CD4-positive, alpha-beta T cell treated with Interleukin-6 at 100 ng/mL for 8 hours (primary cell): Measurements from ENCODE around the gene MMD.
"Not testable (repeated sequence)": the region's sequence is repeated elsewhere in the genome, so short reads cannot be mapped to it uniquely, and the experiment has no call there.

Source experiments
- DNase-seq: peaks from one replicate; pipeline ENCODE4 v3.0.0-alpha.2; 2020; ENCODE audit warnings: mixed read lengths, low spot score

The MMD gene, protein sequence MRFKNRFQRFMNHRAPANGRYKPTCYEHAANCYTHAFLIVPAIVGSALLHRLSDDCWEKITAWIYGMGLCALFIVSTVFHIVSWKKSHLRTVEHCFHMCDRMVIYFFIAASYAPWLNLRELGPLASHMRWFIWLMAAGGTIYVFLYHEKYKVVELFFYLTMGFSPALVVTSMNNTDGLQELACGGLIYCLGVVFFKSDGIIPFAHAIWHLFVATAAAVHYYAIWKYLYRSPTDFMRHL

DNA sequence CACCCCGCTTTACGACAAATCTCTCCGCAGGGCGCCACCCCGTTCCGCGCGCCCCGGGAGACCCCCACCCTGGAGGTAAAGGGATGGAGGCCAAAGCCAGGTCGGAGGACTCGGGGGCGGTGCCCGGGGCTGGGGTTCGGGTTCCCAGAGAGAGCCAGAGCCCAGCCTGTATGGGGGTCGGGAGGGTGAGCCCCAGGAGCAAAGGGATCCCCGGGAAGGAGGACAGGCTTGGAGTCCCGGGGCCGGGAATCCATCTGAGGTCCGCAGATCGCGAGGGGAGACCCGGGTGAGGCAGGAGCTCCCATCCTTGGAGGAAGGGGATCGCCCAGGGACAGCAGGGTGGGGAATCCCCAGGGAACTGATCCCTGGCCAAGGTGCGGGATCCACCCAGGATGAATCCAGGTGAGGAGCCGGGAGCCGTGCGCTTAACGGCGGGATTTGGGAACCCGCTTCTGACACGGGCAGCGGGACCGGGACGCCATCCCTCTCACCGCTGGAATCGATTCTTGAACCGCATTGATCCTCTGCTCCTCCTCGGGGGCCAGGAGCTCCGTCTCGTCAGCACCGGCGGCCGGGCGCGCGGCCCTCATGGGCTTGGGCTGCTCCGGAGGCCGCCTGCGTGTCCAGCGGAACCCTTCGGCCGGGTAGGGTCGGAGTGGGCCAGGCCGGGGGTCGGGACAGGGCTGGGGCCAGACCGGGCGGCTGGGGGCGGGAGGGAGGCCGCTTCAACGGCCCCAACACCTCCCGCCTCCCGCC is at the start of gene MMD:
TSS of gene MMD (minus strand) at position 657 of the 756 bp plus-strand sequence. CDS start at position 517, 140 bp downstream.
- DNase-seq, result no peak

DNA sequence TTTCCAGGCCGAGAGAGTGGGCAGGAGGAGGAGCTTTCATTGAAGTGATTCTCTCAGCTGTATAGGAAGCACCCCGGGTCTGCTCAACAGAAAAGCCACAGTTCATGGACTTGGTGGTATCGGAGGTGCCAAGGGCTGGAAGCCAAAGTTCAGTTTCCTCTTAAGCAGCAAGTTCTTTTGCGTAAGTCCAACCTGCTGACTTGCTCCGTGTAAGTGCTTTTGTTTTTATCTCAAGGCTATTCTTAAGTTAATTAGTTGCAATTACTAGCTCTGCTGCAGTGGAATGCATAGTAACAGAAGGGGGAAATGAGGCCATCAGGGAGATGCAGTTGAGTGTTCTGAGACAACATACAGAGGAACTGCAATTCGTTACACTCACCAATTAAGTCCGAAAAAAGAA is 45.0 kb upstream of the MMD start:
- no peak for DNase-seq

DNA sequence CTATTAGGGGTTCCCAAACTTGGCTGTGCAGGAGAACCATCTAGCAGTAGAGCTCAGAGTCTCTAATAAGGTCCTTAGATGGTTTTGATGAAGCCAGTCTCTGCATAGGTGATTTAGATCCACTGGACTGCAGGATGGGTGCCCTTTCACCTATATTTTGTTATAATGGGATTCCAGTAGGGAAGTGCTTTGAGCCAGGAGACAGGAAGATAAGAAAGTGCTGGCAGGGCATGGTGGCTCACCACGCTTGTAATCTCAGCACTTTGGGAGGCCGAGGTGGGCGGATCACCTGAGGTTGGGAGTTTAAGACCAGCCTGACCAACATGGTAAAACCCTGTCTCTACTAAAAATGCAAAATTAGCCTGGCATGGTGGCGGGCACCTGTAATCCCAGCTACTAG is 44.1 kb upstream of the MMD start:
- not testable (repeated sequence) for DNase-seq

DNA sequence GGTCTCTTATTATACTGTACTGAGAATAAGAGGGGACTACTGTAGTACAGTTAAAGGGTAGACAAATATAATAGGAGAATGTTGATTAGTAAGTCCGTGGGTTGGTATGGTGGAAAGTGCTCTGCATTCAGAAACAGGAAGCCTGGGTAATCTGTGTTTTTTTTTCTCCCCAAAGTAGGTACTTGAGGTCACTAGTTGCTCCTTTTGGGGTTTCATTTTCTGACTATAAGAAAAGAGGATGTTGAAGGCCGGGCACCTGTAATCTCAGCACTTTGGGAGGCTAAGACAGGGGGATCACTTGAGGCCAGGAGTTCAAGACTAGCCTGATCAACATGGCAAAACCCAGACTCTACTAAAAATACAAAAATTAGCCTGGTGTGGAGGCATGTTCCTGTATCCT is 42.0 kb upstream of the MMD start:
- no peak for DNase-seq

DNA sequence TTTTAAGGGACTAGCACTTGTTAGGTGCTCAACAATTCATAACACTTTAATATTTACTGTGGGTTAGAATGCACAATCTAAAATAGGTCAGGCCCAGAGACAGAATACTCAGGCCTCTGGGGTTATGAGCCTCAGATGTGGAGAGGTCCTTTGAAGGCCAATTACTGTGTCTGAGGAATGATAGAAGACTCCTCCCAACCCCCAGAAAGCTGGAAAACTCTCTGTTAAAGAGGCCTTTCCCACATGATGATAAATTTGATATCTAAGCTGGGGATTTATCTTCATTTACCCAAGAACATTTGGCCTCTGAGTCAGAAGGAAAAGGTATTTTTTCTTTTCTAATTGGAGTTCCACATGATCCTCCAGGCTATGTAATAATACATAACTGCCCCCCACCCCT is 41.1 kb upstream of the MMD start:
- no peak for DNase-seq

DNA sequence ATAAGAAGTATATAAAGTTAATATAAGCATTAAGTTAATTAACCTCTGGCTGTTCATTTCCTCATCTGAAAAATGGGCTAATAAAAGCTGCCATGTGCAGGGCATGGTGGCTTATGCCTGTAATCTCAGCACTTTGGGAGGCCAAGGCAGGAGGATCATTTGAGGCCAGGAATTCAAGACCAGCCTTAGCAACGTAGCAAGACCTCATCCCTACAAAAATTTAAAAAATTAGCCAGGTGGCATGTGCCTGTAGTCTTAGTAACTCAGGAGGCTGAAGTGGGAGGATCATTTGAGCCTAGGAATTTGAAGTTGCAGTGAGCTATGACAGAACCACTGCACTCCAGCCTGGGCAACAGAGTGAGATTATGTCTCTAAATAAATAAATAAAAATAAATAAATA is 40.6 kb upstream of the MMD start:
- DNase-seq, result no peak

DNA sequence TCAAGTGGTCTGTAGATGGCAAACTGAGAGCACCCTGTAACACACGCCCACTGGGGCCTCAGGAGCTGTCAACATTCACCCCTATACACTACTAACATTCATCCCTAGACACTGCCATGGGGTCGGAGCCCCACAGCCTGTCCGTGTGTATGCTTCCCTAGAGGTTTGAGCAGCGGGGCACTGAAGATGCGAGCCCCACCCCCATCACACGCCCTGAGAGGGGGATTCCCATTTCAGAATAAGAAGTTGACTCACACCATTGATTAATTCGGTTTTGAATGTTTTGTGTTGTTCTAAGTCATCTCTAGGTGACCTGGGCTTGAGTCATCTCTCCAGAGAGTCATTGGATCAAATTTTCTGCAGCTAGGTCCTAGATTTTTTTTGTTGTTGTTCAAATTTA is 37.3 kb upstream of the MMD start:
- DNase-seq, result no peak

DNA sequence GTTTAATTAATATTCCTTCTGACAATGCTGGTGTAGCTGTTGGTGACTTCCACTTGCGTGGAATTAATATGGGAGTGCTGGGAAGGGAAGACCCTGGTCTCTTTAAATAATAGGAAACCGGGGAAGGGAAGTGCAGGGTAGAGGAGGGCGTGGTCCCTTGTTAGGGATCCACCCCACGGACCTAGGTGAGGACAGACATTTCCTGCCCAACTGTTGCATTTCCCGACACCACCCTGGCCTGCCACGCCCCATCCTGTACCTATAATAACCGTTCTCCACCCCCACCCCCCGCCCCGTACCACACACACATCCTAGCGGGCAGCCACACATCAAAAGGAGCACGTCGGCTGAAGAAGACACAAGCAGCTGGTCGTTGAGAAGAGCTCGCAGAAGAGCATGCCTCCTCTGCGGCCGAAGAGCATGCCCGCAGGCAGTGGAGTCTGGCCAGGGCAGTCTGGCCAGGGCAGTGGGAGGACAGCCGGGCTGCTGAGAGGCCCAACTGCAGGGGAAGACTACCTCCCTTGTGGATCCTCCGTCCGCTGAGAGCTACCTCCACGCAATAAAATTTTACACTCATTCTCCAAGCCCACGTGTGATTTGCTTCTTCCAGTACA is 36.8 kb upstream of the MMD start:
- DNase-seq, result no peak

DNA sequence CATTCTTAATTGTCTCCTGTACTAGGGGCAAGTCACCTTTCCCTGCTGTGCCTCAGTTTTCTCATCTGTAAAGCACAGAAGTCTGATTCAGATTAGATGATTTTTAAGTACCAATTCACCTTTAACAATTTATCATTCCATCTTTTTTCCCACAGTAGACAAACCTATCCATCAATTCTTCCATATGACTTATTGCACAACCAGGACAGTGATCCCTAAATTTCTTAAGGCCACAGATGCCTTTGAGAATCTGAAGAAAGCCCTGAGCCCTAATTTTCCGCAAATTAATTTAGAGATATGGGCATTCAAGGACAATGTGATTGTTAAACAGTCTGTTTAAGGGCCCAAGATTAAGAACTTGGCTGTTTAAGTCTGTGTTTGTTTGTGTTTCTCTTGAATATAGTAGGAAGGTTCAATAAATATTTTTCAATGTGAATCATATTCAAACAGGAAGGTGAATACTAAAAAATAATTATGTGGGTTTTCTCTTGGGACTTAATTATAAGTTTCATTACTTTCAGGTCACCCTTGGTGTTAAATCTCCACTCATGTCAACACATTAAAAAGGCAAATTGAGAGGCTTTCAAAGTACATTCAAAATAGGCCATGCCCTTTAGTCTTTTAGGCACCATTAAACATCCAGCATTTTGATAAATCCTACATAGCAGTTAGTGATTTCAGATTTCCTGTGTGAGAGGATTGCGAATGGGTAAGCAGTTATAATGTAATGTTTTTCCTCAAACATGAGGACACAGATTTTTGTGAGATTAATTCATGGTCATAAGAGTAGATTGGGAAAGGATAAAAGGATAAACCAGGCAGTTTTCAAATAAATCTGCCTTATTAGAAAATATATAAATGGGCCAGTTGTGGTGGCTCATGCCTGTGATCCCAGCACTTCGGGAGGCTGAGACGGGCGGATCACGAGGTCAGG is 34.9 kb upstream of the MMD start:
- DNase-seq, result no peak

DNA sequence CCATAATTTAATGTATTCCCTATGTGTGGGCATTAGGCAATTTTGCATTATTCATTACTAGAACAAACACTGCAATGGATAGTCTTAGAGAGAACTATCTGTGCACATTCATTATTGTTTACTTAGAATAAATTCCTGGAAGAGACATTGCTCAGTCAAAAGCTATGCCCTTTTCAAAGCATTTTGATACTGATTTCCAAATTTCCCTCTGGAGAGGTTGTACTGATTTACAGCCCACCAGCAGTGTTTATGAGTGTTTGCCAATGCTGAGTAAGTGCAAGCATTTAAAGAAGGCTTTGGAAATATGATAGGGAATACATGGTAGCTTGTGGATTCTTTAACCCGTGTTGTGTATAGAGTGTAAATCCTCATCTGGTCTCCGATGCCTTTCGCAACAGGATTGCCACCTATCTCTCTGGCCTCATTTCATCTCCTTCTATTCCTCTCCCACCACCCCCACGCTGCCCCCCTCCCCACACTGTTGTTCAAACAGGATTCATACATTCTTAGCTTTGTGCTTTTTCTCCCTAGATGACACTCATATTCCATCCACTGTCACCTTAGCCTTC is 33.4 kb upstream of the MMD start:
- DNase-seq, result no peak

DNA sequence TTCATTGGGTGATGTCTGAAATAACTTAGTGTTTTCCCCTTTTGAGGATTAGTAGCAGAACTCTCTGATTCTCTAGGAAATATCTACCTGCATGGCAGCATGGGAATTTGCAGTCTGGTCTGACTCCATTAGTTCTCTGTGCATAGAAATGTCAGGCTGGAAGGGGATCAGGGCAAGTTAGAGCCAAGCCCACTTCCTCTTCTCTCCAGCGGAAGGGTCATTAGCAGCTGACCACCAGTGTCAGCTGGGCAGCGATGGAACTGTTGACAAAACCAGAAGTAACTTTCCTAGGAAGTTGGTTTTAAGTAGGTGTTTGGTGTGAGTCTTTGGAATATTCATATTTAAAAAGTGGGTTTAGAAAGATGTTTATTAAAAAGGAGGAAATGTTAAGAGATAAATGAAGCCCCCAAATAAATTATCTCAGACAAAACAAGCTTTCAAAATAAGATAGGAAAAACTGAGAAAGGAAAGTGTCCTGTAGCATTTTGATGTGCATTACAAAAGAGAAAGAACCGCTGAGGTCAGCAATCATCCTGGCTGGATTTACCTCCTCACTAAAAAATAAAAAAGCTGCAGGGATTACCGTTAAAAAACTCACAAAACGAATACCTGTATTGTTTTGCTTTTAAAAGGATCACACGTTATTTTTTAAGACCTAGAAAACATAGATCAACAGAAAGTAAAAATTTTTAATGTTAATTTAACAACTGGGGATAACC is 32.4 kb upstream of the MMD start:
- no peak for DNase-seq

DNA sequence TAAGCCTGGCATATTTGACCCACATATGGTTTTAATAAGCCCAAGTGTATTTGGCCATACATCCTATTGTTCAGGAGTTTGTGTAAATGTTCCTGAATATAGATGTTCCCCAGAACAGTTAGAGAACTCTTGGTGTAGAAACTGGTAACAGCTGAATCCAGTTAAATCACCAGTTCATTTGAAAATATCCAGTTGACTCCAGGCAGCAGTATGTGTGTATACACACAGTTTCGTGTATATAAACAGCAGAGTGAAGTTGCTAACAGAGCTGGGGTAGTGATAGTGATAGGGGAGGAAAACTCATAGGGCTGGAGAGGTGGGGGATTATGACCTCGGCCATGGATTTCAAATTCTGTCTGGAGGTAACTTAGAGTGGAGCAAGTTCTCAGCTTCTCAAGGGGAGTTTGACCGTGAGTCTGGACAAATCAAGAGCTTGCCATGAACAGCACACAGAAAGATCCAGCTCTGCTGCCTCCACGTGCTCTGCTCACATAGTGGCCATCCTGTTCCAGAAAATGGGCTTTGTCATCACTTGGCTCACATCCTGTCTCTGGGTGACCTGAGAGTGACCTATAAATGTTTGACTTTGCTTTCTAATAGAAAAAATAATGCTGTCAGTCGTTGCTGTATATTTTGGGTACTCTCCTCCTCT is 30.6 kb upstream of the MMD start:
- DNase-seq, result no peak

DNA sequence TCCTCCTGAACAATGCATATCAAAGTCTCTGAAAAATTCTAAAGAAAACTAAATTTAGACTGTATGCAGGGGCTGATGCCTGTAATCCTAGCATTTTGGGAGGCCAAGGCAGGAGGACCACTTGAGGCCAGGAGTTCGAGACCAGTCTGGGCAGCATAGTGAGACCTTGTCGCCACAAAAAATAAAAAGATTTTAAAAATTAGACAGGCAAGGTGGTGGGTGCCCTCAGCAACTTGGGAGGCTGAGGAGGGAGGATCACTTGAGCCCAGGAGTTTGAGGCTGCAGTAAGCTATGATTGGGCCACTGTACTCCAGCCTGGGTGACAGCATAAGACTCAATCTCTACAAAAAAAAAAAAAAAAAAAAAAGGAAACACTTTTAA is 30.1 kb upstream of the MMD start:
- DNase-seq, result no peak

DNA sequence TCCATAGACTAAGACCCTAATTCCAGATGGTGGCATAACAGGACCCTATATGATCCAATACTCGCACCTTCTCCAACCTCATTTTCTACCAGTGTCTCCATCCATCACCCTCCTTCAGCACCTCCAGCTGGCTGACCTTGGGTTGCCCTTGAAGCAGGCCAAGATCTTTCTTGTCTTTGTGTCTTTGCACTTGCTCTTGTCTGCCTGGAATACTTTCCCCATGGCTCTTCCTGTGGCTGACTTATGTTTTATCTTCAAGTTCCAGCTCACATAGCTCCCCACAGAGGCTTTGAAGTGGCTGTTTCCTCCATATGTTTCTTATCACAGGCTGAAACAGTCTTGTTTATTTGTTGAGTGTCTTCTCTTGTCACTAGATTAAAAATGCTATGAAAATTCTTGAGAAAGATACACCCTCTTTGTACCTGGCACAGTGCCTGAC is 29.6 kb upstream of the MMD start:
- no peak for DNase-seq

DNA sequence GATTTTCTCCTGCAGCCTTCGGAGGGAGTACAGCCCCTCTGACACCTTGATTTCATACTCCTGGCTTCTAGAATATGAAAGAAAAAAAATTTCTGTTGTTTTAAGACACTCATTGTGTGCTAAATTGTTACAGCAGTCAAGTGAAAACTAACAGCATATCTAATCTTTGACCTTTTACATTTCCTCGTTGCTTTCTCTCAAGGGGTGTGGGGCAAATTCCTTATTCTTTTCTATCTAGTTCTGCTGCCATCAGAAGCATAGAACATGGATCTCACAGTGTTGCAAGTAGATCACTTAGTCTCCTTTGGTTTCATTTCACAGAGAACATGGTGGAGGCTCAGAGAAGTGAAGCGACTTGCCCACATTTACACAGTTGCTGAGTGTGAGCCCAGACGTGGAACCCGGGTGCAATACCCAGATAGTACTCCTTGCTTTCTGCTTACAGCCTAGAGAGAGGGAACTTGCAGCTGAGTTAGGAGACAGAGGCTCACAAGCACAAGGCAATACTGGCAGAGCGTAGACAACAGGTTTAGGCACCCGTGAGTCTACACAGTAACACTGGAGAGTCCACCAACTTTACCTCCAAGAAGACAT is 28.7 kb upstream of the MMD start:
- no peak for DNase-seq

DNA sequence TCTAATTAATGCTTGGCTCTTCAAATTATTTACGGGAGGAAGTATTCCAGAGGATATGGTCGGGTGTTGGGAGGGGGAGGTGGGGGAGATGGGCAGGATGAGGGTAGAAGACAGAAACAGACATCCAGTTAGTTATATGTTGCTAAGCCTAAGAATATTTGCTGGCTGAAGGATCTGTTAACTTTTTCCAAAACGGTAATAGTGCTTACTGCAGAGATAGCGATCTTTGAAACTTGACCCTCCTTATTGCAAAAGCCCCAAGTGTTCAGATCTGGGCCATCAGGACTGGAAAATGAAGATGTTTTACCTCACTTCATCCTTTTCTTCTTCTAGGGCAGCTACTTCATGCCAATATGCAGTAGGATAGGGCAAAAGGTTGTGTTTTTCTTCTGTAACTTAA is 27.0 kb upstream of the MMD start:
- no peak for DNase-seq

DNA sequence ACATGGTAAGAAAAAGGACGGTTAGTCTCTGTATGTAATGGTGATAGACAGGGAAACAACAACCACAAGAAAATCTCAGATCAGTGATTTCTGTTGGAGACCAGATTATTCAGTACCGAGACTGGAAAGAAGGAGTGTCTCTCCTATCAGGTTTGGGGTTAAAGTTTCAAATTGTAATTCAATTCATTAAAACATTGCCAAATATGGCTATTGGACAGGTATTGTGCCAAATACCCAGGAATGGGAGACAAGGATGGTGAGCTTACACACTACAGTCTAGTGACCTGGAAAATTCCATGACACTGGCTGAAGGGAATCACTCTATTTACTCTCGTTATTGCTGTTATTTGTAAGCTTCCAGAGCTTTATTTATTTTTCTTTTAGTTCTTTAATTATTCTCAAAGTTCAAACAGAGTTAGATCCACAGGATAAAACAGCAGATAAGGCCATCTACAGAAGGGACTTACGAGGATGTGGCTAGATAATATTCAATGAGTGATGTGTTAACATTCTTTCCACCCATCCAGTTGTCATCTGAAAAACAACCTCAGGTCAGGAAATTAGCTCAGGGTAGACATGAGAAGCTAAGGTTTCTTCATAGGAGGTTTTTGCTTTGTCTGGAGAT is 25.1 kb upstream of the MMD start:
- DNase-seq, result no peak

DNA sequence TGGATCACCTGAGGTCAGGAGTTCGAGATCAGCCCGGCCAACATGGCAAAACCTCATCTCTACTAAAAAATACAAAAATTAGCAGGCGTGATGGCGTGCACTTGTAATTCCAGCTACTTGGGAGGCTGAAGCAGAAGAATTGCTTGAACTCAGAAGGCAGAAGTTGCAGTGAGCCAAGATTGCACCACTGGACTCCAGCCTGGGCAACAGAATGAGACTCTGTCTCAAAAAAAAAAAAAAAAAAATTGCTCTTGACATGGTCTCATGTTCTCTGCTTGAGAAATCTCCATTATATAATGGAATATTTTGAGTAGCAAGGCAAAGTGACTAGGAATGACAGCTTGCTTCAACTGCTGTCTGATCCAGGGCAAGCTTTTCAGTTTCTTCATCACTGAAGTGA is 24.4 kb upstream of the MMD start:
- not testable (repeated sequence) for DNase-seq

DNA sequence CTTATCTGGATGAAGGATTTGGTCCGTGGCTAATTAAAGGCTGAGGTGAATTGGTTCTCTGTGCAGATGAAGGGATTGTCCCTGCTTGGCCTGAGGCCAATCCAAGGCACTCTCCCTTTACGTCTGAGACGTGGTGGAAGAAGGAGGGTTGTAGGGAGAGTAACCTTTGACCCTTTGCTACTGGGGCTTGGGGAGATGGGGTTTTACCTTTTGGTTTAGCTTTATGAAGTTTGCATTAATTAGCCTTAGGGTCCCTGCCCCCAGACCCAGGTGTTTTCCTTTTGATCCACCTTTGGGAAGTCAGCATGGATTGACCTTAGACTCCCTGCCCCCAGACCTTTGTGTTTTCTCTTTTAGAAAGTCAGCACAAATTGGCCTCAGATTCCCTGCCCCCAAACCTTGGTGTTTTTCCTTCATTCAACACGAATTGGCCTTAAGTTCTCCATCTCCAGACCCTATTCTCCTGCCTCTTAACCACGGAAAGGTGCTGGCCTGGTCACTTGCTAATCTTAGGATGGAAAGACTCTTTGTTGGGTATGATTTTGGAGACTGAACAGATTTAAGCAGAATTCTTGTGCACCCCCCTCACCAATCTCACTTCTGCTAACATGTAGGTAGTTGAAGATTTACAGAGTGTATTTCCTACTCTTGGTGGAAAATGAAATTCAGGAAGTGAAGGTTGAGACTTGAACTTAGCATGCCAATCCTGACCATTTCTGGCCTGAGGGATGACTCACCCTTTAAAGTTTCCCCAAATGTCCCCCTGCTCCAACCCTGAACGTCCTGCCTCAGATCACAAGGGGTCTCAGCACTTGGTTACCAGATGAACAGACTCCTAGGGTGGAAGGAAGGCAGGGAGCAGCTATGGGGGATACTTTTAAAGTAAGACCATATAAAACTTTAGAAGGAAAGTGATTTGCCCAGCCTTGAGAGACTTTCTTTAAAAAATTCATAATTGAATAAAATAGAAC is 23.1 kb upstream of the MMD start:
- no peak for DNase-seq
